HCT116 (cell line): Measurements from ENCODE around the gene PLXNC1.

ENCODE experiments used
- EZH2 ChIP-seq: fragments of 200-600 bp; sonication (generic); IDR thresholded peaks from 2 replicates; pipeline ENCODE4 v1.6.1; 2017; ENCODE audit warnings: antibody characterized with exemption, mixed run types
- EZH2phosphoT487 ChIP-seq: fragments of 200-600 bp; IDR thresholded peaks from 2 replicates; pipeline ENCODE4 v1.6.1; 2018; ENCODE audit warnings: antibody characterized with exemption, borderline replicate concordance
- FOSL1 ChIP-seq: IDR thresholded peaks from 2 replicates; pipeline ENCODE4 v1.6.1; 2012; ENCODE audit warnings: low read depth
- POLR2A ChIP-seq: IDR thresholded peaks from 2 replicates; pipeline ENCODE4 v1.7.0; 2011; ENCODE audit warnings: borderline replicate concordance; ENCODE audit not compliant: insufficient read depth, insufficient read length; ENCODE audit errors: extremely low read depth
- POLR2AphosphoS5 ChIP-seq: IDR thresholded peaks from 2 replicates; pipeline ENCODE4 v1.6.1; 2011; ENCODE audit warnings: mild to moderate bottlenecking, low read depth, low read length, moderate library complexity
- YY1 ChIP-seq: IDR thresholded peaks from 2 replicates; pipeline ENCODE4 v1.6.1; 2011; ENCODE audit warnings: low read length, low read depth, moderate library complexity, mild to moderate bottlenecking; ENCODE audit not compliant: insufficient replicate concordance; ENCODE audit errors: extremely low read depth
- ZNF274 ChIP-seq: fragments of 200-500 bp; sonication (Bioruptor generic); IDR thresholded peaks from 2 replicates; pipeline ENCODE4 v1.6.1; 2014; ENCODE audit warnings: mild to moderate bottlenecking, low read depth, low read length, inconsistent platforms
- TF ChIP-seq, protein P1 (sequence below): IDR thresholded peaks from 2 replicates; pipeline ENCODE4 v1.6.1; 2012; ENCODE audit warnings: low read depth
- TF ChIP-seq, protein P2 (sequence below), 3 experiments: fragments of 200-600 bp in 1 of 3; sonication (generic) in 1 of 3; IDR thresholded peaks in 2 of 3; conservative IDR thresholded peaks in 1 of 3; 2 replicates each; pipeline ENCODE4 v1.5.1; 2012 to 2017; ENCODE audit warnings: low read depth in 2 of 3, low read length in 2 of 3, antibody characterized with exemption in 1 of 3, borderline replicate concordance in 1 of 3, control low read depth in 1 of 3, mild to moderate bottlenecking in 1 of 3, mixed read lengths in 1 of 3, mixed run types in 1 of 3, moderate library complexity in 1 of 3; ENCODE audit not compliant: insufficient read depth in 1 of 3

DNA sequence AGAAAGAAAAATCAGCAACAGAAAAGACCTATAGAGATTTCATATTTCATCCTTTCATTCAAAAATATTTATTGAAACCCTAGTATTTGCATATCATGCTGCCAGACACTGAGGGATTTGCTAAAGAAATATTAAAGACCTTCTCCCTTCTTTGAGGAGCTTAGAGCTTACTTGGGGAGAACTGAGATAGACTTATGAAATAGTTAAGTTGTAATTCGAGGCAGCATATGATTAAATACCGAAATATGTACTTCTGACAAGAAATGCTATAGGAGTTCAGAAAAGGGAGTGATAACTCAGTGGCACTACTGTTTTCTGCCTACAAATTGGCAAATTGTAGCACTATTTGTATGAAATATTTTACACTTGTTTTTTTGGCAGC is 59.1 kb downstream of the PLXNC1 start:
- no peak for TF ChIP-seq EZH2
- no peak for TF ChIP-seq POLR2A
- TF ChIP-seq, protein P1, sequence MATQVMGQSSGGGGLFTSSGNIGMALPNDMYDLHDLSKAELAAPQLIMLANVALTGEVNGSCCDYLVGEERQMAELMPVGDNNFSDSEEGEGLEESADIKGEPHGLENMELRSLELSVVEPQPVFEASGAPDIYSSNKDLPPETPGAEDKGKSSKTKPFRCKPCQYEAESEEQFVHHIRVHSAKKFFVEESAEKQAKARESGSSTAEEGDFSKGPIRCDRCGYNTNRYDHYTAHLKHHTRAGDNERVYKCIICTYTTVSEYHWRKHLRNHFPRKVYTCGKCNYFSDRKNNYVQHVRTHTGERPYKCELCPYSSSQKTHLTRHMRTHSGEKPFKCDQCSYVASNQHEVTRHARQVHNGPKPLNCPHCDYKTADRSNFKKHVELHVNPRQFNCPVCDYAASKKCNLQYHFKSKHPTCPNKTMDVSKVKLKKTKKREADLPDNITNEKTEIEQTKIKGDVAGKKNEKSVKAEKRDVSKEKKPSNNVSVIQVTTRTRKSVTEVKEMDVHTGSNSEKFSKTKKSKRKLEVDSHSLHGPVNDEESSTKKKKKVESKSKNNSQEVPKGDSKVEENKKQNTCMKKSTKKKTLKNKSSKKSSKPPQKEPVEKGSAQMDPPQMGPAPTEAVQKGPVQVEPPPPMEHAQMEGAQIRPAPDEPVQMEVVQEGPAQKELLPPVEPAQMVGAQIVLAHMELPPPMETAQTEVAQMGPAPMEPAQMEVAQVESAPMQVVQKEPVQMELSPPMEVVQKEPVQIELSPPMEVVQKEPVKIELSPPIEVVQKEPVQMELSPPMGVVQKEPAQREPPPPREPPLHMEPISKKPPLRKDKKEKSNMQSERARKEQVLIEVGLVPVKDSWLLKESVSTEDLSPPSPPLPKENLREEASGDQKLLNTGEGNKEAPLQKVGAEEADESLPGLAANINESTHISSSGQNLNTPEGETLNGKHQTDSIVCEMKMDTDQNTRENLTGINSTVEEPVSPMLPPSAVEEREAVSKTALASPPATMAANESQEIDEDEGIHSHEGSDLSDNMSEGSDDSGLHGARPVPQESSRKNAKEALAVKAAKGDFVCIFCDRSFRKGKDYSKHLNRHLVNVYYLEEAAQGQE = no peak
- TF ChIP-seq, protein P2, sequence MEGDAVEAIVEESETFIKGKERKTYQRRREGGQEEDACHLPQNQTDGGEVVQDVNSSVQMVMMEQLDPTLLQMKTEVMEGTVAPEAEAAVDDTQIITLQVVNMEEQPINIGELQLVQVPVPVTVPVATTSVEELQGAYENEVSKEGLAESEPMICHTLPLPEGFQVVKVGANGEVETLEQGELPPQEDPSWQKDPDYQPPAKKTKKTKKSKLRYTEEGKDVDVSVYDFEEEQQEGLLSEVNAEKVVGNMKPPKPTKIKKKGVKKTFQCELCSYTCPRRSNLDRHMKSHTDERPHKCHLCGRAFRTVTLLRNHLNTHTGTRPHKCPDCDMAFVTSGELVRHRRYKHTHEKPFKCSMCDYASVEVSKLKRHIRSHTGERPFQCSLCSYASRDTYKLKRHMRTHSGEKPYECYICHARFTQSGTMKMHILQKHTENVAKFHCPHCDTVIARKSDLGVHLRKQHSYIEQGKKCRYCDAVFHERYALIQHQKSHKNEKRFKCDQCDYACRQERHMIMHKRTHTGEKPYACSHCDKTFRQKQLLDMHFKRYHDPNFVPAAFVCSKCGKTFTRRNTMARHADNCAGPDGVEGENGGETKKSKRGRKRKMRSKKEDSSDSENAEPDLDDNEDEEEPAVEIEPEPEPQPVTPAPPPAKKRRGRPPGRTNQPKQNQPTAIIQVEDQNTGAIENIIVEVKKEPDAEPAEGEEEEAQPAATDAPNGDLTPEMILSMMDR (IDR thresholded peaks at IDR 0.05 in 2 of 3, conservative IDR thresholded peaks at IDR 0.05 in 1 of 3; ENCODE audit: borderline replicate concordance in 1 of 3, insufficient read depth in 1 of 3, low read depth in 2 of 3, low read length in 2 of 3) = no peak
- TF ChIP-seq POLR2AphosphoS5 = no peak
- no peak for TF ChIP-seq YY1
- no peak for TF ChIP-seq FOSL1
- no peak for TF ChIP-seq ZNF274
- no peak for TF ChIP-seq EZH2phosphoT487
